ENCODE measurements around the gene ID4. TPM values are rescaled to one million over a fixed set of nuclear protein-coding genes. Genes with fewer than 3 reads are reported as not detected.
A peak's percentile ranks its signal among the peaks of the same experiment; 100 is the strongest.

The ID4 gene
- total RNA-seq, 1 donor from 2014 or later = 104 TPM

DNA sequence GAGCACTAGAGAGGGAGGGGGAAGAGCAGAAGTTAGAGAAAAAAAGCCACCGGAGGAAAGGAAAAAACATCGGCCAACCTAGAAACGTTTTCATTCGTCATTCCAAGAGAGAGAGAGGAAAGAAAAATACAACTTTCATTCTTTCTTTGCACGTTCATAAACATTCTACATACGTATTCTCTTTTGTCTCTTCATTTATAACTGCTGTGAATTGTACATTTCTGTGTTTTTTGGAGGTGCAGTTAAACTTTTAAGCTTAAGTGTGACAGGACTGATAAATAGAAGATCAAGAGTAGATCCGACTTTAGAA, 2.0 kb downstream of the ID4 start:
- DNase-seq (ENCODE audit: low read depth, low spot score) = no peak
- Mint-ChIP-seq H3K4me3 (peak overlapping the region; percentile 98), H3K4me1 (peaks cover 60% of the 10 kb centered on the region), H3K36me3 (ENCODE audit: low read depth) (peaks cover 14% of the 10 kb centered on the region), H3K9me3 (no peaks in the 10 kb centered on the region), H3K27me3 (ENCODE audit: low read depth) (peaks cover 3% of the 10 kb centered on the region), H3K27ac (ENCODE audit: unreplicated experiment) (peak overlapping the region; percentile 88)
- TF ChIP-seq, protein P1, sequence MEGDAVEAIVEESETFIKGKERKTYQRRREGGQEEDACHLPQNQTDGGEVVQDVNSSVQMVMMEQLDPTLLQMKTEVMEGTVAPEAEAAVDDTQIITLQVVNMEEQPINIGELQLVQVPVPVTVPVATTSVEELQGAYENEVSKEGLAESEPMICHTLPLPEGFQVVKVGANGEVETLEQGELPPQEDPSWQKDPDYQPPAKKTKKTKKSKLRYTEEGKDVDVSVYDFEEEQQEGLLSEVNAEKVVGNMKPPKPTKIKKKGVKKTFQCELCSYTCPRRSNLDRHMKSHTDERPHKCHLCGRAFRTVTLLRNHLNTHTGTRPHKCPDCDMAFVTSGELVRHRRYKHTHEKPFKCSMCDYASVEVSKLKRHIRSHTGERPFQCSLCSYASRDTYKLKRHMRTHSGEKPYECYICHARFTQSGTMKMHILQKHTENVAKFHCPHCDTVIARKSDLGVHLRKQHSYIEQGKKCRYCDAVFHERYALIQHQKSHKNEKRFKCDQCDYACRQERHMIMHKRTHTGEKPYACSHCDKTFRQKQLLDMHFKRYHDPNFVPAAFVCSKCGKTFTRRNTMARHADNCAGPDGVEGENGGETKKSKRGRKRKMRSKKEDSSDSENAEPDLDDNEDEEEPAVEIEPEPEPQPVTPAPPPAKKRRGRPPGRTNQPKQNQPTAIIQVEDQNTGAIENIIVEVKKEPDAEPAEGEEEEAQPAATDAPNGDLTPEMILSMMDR (conservative IDR thresholded peaks at IDR 0.05) = no peak

DNA sequence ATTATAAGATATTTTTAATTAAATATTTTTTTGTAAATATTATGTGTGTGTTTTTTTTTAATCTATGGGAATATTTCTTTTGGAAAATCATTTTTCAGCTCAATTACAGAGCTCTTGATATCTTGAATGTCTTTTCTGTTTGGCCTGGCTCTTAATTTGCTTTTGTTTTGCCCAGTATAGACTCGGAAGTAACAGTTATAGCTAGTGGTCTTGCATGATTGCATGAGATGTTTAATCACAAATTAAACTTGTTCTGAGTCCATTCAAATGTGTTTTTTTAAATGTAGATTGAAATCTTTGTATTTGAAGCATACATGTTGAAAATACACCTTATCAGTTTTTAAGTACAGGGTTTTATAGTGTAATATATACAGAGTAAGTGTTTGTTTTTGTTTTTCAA, 2.6 kb downstream of the ID4 start:
- Mint-ChIP-seq H3K9me3 (no peaks in the 10 kb centered on the region), H3K36me3 (ENCODE audit: low read depth) (peaks cover 17% of the 10 kb centered on the region), H3K4me1 (peaks cover 66% of the 10 kb centered on the region), H3K4me3 (peak overlapping the region; percentile 98), H3K27ac (ENCODE audit: unreplicated experiment) (peak overlapping the region; percentile 3), H3K27me3 (ENCODE audit: low read depth) (peaks cover 3% of the 10 kb centered on the region)
- TF ChIP-seq, protein P1 (conservative IDR thresholded peaks at IDR 0.05) = no peak
- no peak for DNase-seq (ENCODE audit: low read depth, low spot score)

DNA sequence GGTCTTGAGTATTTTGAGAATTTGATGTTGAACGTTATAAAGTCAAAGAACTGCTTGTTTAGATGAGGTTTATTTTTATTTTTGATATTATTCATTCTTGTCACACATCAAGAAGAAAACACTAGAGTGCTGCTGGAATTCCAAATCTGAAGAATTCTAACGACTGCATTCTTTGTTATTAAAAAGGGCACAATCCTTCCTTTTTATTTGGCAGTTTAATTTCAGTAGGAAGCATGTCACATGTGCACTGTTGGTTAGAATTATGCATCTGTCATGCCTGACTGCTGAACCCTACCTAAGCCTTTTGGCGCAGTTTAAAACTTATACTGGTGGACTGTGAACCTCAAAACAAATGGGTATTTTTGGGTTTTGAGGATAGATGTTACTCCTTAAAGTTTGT, 4.0 kb downstream of the ID4 start:
- Mint-ChIP-seq H3K4me1 (peaks cover 58% of the 10 kb centered on the region), H3K27me3 (ENCODE audit: low read depth) (peaks cover 3% of the 10 kb centered on the region), H3K36me3 (ENCODE audit: low read depth) (peaks cover 22% of the 10 kb centered on the region), H3K9me3 (no peaks in the 10 kb centered on the region), H3K27ac (ENCODE audit: unreplicated experiment) (no peak overlapping the region), H3K4me3 (peak overlapping the region; percentile 98)
- no peak for DNase-seq (ENCODE audit: low read depth, low spot score)
- TF ChIP-seq, protein P1 (conservative IDR thresholded peaks at IDR 0.05) = no peak

DNA sequence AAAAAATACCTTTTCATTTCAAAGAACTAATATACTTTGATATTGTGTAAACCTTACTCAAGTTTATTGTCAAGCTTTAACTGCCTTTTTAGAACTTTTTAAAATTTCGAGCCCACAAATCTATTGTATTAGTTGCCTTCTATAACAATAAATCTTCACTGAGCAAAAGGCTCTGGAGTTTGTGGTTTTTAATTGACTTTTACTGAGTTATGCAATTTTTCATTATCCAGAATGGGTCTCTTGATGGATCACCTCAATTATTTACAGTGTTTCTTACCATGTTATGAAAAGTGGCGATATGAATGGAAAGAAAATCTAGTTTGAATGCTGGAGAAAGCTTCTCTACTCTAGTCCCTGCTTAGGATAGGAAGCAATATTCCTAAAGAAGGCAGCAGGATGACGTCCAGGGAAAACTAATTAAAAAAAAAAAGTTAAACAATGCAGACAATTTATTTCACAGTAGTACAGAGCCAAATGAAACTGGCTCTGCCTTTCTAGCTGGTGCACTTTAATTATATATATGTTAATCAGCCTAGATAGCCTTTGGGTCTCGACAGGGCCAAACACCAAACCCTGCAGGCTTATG, 5.0 kb downstream of the ID4 start:
- Mint-ChIP-seq H3K4me1 (peaks cover 51% of the 10 kb centered on the region), H3K36me3 (ENCODE audit: low read depth) (peaks cover 22% of the 10 kb centered on the region), H3K27ac (ENCODE audit: unreplicated experiment) (peak overlapping the region; percentile 21), H3K4me3 (peak overlapping the region; percentile 98), H3K27me3 (ENCODE audit: low read depth) (no peaks in the 10 kb centered on the region), H3K9me3 (no peaks in the 10 kb centered on the region)
- DNase-seq (ENCODE audit: low read depth, low spot score) = no peak
- TF ChIP-seq, protein P1 (conservative IDR thresholded peaks at IDR 0.05) = no peak

DNA sequence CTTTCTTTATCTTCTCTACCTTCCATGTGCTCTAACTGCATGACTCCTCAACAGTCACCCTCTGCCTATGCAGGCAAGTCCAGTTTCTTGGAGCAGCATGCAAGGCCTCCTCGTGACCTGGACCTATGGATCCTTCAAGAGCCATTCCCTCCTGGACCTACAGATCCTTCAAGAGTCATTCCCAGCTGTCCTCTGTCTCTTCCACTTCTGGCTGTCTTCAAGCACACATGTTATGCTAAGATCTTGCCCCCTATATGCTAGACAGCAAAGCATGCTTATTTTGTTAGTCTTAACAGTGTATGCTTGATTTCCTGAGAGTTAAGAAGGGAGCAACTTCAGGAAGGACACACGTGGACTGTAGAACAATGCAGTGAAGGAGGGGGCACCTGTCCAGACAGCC, 7.5 kb downstream of the ID4 start:
- Mint-ChIP-seq H3K9me3 (no peaks in the 10 kb centered on the region), H3K36me3 (ENCODE audit: low read depth) (peaks cover 16% of the 10 kb centered on the region), H3K4me1 (peaks cover 52% of the 10 kb centered on the region), H3K27ac (ENCODE audit: unreplicated experiment) (no peak overlapping the region), H3K4me3 (peak overlapping the region; percentile 25), H3K27me3 (ENCODE audit: low read depth) (no peaks in the 10 kb centered on the region)
- DNase-seq (ENCODE audit: low read depth, low spot score) = no peak
- TF ChIP-seq, protein P1 (conservative IDR thresholded peaks at IDR 0.05) = no peak

All from neural crest cell (in vitro differentiated cells).